HEK293 (cell line): ENCODE data around the gene MAP3K5.
"Not testable (repeated sequence)": the region's sequence is repeated elsewhere in the genome, so short reads cannot be mapped to it uniquely, and the experiment has no call there.

ENCODE experiments used
- CTCF ChIA-PET: fragments of 350-600 bp; formaldehyde crosslinking; extraction: SDS; loops from one replicate; lab custom pipeline; 2021; ENCODE audit warnings: antibody characterized with exemption; lab: Yijun Ruan, JAX
- POLR2A ChIA-PET: fragments of 300-600 bp; formaldehyde crosslinking; extraction: SDS; loops from one replicate; lab custom pipeline; 2020; ENCODE audit warnings: antibody characterized with exemption, inconsistent platforms; lab: Yijun Ruan, JAX
- H3K27ac ChIP-seq: fragments of 200-500 bp; sonication (Bioruptor generic); 2 replicates; pipeline ENCODE4 v1.5.1; 2014; ENCODE audit warnings: low read depth, low read length, control low read depth, inconsistent platforms; ENCODE audit errors: extremely low read depth
- H3K36me3 ChIP-seq, 2 experiments: fragments of 200-500 bp in 1 of 2; sonication (Bioruptor generic) in 1 of 2; 1 replicate in 1 of 2; 2 replicates in 1 of 2; pipeline ENCODE4 v1.5.1; 2014 to 2017; ENCODE audit warnings: inconsistent platforms in 2 of 2, low read length in 2 of 2; ENCODE audit not compliant: control insufficient read depth in 2 of 2, insufficient read depth in 1 of 2
- H3K4me1 ChIP-seq: fragments of 200-500 bp; sonication (Bioruptor generic); 2 replicates; pipeline ENCODE4 v1.5.1; 2014; ENCODE audit warnings: mild to moderate bottlenecking, low read length, inconsistent platforms; ENCODE audit not compliant: control insufficient read depth, insufficient read depth
- H3K4me3 ChIP-seq: 2 replicates; pipeline ENCODE4 v1.5.1; 2011; ENCODE audit warnings: low read depth, mild to moderate bottlenecking, control low read depth, low read length, moderate library complexity
- H3K9me3 ChIP-seq: fragments of 200-500 bp; sonication (Bioruptor generic); 2 replicates; pipeline ENCODE4 v1.5.1; 2014; ENCODE audit warnings: low read depth, low read length, inconsistent platforms; ENCODE audit not compliant: control insufficient read depth, insufficient read depth
- KLF1 ChIP-seq: fragments of 450-650 bp; formaldehyde crosslinking; IDR thresholded peaks from 2 replicates; pipeline ENCODE4 v1.5.1; 2016; ENCODE audit warnings: missing biosample characterization, missing genetic modification characterization
- MZF1 ChIP-seq: fragments of 450-650 bp; formaldehyde crosslinking; IDR thresholded peaks from 2 replicates; pipeline ENCODE4 v1.5.1; 2017; ENCODE audit warnings: missing biosample characterization, missing genetic modification characterization, borderline replicate concordance
- OVOL3 ChIP-seq: fragments of 450-650 bp; formaldehyde crosslinking; IDR thresholded peaks from 2 replicates; pipeline ENCODE4 v1.5.1; 2016; ENCODE audit warnings: missing biosample characterization, missing genetic modification characterization
- SCRT2 ChIP-seq: fragments of 450-650 bp; formaldehyde crosslinking; IDR thresholded peaks from 2 replicates; pipeline ENCODE4 v1.5.1; 2016; ENCODE audit warnings: missing biosample characterization, missing genetic modification characterization
- SETDB1 ChIP-seq: IDR thresholded peaks from one replicate; pipeline ENCODE4 v1.6.1; 2017; ENCODE audit warnings: mild to moderate bottlenecking, low read length, moderate library complexity, mixed read lengths; ENCODE audit not compliant: insufficient read length
- ZNF157 ChIP-seq: fragments of 450-650 bp; formaldehyde crosslinking; IDR thresholded peaks from 2 replicates; pipeline ENCODE4 v1.5.1; 2016; ENCODE audit warnings: missing biosample characterization, missing genetic modification characterization
- ZNF202 ChIP-seq: fragments of 450-650 bp; formaldehyde crosslinking; IDR thresholded peaks from 2 replicates; pipeline ENCODE4 v1.5.1; 2016; ENCODE audit warnings: missing biosample characterization, missing genetic modification characterization, borderline replicate concordance
- ZNF223 ChIP-seq: fragments of 450-650 bp; formaldehyde crosslinking; IDR thresholded peaks from 2 replicates; pipeline ENCODE4 v1.5.1; 2016; ENCODE audit warnings: missing biosample characterization, missing genetic modification characterization
- ZNF280C ChIP-seq: fragments of 450-650 bp; formaldehyde crosslinking; IDR thresholded peaks from 2 replicates; pipeline ENCODE4 v1.5.1; 2016; ENCODE audit warnings: missing biosample characterization, missing genetic modification characterization
- ZNF341 ChIP-seq: fragments of 450-650 bp; formaldehyde crosslinking; IDR thresholded peaks from 2 replicates; pipeline ENCODE4; 2016; ENCODE audit warnings: low read depth, missing biosample characterization, missing genetic modification characterization
- ZNF473 ChIP-seq: fragments of 450-650 bp; formaldehyde crosslinking; IDR thresholded peaks from 2 replicates; pipeline ENCODE4 v1.5.1; 2017; ENCODE audit warnings: missing biosample characterization, missing genetic modification characterization
- ZNF510 ChIP-seq: fragments of 450-650 bp; formaldehyde crosslinking; IDR thresholded peaks from 2 replicates; pipeline ENCODE4 v1.5.1; 2018; ENCODE audit warnings: mild to moderate bottlenecking, missing genetic modification characterization, missing biosample characterization; ENCODE audit not compliant: insufficient replicate concordance
- ZNF530 ChIP-seq: fragments of 450-650 bp; formaldehyde crosslinking; IDR thresholded peaks from 2 replicates; pipeline ENCODE4 v1.5.1; 2016; ENCODE audit warnings: low read depth, missing biosample characterization, missing genetic modification characterization
- ZNF548 ChIP-seq: fragments of 450-650 bp; formaldehyde crosslinking; IDR thresholded peaks from 2 replicates; pipeline ENCODE4 v1.5.1; 2016; ENCODE audit warnings: missing biosample characterization, missing genetic modification characterization
- ZNF571 ChIP-seq: fragments of 450-650 bp; formaldehyde crosslinking; IDR thresholded peaks from 2 replicates; pipeline ENCODE4 v1.5.0; 2017; ENCODE audit warnings: missing biosample characterization, missing genetic modification characterization
- ZNF658 ChIP-seq: fragments of 450-650 bp; formaldehyde crosslinking; IDR thresholded peaks from 2 replicates; pipeline ENCODE4; 2016; ENCODE audit warnings: missing biosample characterization, missing genetic modification characterization
- ZNF664 ChIP-seq: fragments of 450-650 bp; formaldehyde crosslinking; IDR thresholded peaks from 2 replicates; pipeline ENCODE4 v1.5.1; 2016; ENCODE audit warnings: missing biosample characterization, missing genetic modification characterization
- ZNF747 ChIP-seq: fragments of 450-650 bp; formaldehyde crosslinking; IDR thresholded peaks from 2 replicates; pipeline ENCODE4 v1.5.1; 2016; ENCODE audit warnings: missing biosample characterization, missing genetic modification characterization
- ZNF776 ChIP-seq: fragments of 450-650 bp; formaldehyde crosslinking; IDR thresholded peaks from 2 replicates; pipeline ENCODE4 v1.5.0; 2017; ENCODE audit warnings: missing biosample characterization, missing genetic modification characterization, borderline replicate concordance
- TF ChIP-seq, protein P1 (sequence below): fragments of 450-650 bp; formaldehyde crosslinking; IDR thresholded peaks from 2 replicates; pipeline ENCODE4; 2016; ENCODE audit warnings: missing biosample characterization, missing genetic modification characterization

The MAP3K5 gene

DNA sequence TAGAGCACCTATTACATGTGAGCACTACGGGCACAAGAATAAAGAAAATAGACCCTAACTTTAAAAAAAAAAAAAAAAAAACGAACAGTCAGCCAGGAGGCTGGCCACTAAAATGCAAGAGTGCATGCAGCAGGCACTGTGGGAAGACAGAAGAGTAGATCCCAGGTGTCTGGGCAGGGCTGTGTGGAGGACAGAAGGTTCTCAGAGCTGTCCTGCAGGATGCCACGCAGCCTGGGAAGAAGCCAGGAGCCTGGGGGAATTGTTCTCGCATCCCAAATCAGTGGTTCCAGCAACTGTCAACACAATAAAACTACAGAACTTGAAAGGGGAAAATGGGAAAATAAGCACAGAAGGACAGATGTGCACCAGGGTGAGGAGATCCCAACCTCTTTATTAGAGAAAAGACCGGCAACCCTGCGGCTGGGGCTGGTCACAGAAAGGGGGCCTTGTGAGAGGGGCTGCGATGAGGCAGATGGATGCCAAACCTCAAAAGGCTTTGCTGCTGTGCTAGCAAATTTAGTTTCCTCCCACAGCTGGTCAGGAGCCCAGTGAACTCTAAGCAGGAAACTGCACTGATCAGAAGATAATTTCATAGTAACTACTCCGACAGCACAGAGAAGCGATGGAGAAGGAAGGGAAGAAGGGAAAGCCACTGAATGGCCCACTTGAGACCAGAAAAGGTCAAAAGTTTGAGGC lies 30.9 kb downstream of the MAP3K5 start:
- Histone ChIP-seq H3K4me3 (no peak overlapping the region), H3K9me3 (no peaks in the 10 kb centered on the region), H3K4me1 (peaks cover 8% of the 10 kb centered on the region), H3K27ac (no peak overlapping the region), H3K36me3 (no peaks in the 10 kb centered on the region)
- no peak for TF ChIP-seq SCRT2
- 0 out of 2 replicates have a peak, but pooled peaks have one; percentile 37 for TF ChIP-seq ZNF341 (tag by site-specific recombination)
- ChIA-PET POLR2A (no interaction called here), CTCF (interaction anchor here (0.6 to 1.1 kb wide), 3 partner anchors 31 to 535 kb away, joined by 3 read pairs; partner anchors contain the start of gene MAP3K5)

DNA sequence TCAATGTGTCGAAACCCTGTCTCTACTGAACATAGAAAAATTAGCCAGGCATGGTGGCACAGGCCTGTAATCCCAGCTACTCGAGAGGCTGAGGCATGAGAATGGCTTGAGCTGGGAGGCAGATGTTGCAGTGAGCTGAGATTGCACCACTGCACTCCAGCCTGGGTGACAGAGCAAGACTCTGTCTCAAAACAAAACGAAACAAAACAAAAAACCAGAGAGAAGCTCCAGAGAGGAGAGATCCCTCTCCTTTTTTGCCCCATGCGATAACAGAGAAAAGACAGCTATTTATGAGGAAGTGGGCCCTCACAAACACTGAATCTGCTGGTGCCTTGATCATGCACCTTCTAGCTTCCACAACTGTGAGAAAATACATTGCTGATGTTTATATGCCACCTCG lies 31.5 kb downstream of the MAP3K5 start:
- H3K9me3 ChIP-seq, H3K36me3 ChIP-seq, H3K27ac ChIP-seq, CTCF ChIA-PET, H3K4me1 ChIP-seq, H3K4me3 ChIP-seq, POLR2A ChIA-PET: not testable (repeated sequence)

GRCh38 chr6:136757150-136757549 lies 35.1 kb downstream of the MAP3K5 start:
- Histone ChIP-seq H3K9me3 (no peaks in the 10 kb centered on the region), H3K27ac (no peak overlapping the region), H3K4me1 (peaks cover 6% of the 10 kb centered on the region; the same call in 1 of the 2 replicates), H3K4me3 (no peak overlapping the region), H3K36me3 (no peaks in the 10 kb centered on the region)
- POLR2A ChIA-PET = no interaction called here
- TF ChIP-seq ZNF571 (tag by site-specific recombination) (no peak), KLF1 (no peak), SETDB1 (no peak), OVOL3 (tag by site-specific recombination) (no peak), ZNF747 (no peak), ZNF510 (tag by site-specific recombination) (no peak), ZNF157 (no peak), ZNF530 (tag by site-specific recombination) (no peak), ZNF473 (tag by site-specific recombination) (no peak), ZNF658 (no peak), ZNF202 (tag by site-specific recombination) (no peak), ZNF776 (tag by site-specific recombination) (no peak)
- TF ChIP-seq, protein P1, sequence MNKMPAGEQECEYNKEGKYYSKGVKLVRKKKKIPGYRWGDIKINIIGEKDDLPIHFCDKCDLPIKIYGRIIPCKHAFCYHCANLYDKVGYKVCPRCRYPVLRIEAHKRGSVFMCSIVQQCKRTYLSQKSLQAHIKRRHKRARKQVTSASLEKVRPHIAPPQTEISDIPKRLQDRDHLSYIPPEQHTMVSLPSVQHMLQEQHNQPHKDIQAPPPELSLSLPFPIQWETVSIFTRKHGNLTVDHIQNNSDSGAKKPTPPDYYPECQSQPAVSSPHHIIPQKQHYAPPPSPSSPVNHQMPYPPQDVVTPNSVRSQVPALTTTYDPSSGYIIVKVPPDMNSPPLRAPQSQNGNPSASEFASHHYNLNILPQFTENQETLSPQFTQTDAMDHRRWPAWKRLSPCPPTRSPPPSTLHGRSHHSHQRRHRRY (tag by site-specific recombination) = no peak
- CTCF ChIA-PET = no interaction called here

- Histone ChIP-seq H3K4me1 (no peaks in the 10 kb centered on the region), H3K4me3 (no peak overlapping the region), H3K27ac (no peak overlapping the region), H3K36me3 (no peaks in the 10 kb centered on the region), H3K9me3 (no peaks in the 10 kb centered on the region)
- CTCF ChIA-PET = interaction anchor here (0.5 to 1.2 kb wide), 3 partner anchors 38 to 111 kb away, joined by 4 to 6 read pairs (median 4); partner anchors contain the start of gene MAP3K5
- TF ChIP-seq ZNF548 (tag by site-specific recombination) (no peak), ZNF473 (tag by site-specific recombination) (no peak), ZNF664 (tag by site-specific recombination) (no peak), ZNF280C (tag by site-specific recombination) (no peak), MZF1 (tag by site-specific recombination) (no peak), ZNF223 (tag by site-specific recombination) (no peak)
- POLR2A ChIA-PET = no interaction called here
Observed at GRCh38 chr6:136754820-136755219, 37.5 kb downstream of the MAP3K5 start.
